H1 (cell line): Measurements from ENCODE around the gene INPP5F. TPM values are rescaled to one million over a fixed set of nuclear protein-coding genes. Genes with fewer than 3 reads are reported as not detected.

ENCODE experiments used
- CTCF ChIA-PET: fragments of 300-600 bp; sonication (Branson Sonifier 250); formaldehyde crosslinking; loops from one replicate; lab custom pipeline; 2021; ENCODE audit not compliant: partially characterized antibody; lab: Charles Lee
- POLR2A ChIA-PET: fragments of 300-600 bp; sonication (Branson Sonifier 250); formaldehyde crosslinking; loops from one replicate; lab custom pipeline; 2021; ENCODE audit warnings: inconsistent platforms; ENCODE audit not compliant: partially characterized antibody; lab: Charles Lee
- DNase-seq, 2 experiments: peaks; one replicate each; pipeline versions ENCODE4 v3.0.0 to v3.0.0-alpha.2; 2010 to 2022; ENCODE audit warnings: low spot score in 2 of 2, low read depth in 1 of 2, mixed read lengths in 1 of 2
- FAIRE-seq: peaks from 2 replicates; lab custom pipeline; 2011; peaks lifted over from hg19 to GRCh38; lab: Jason Lieb, UNC
- H2AFZ ChIP-seq: 2 replicates; pipeline ENCODE4 v1.8.1; 2012; ENCODE audit warnings: low read length, inconsistent platforms
- H2AK5ac ChIP-seq: 2 replicates; pipeline ENCODE4 v1.6.1; 2013; ENCODE audit warnings: low read depth, low read length
- H2BK120ac ChIP-seq: replicated peaks from 2 replicates; pipeline ENCODE3; 2013; ENCODE audit warnings: low read depth, low read length, inconsistent platforms
- H2BK12ac ChIP-seq: 2 replicates; pipeline ENCODE4 v1.6.1; 2013; ENCODE audit warnings: low read depth, low read length
- H2BK15ac ChIP-seq: 2 replicates; pipeline ENCODE4 v1.6.1; 2013; ENCODE audit warnings: low read length
- H2BK20ac ChIP-seq: 2 replicates; pipeline ENCODE4 v1.6.1; 2013; ENCODE audit warnings: low read length
- H2BK5ac ChIP-seq: 2 replicates; pipeline ENCODE4 v1.6.1; 2013; ENCODE audit warnings: low read depth, low read length
- H3K14ac ChIP-seq: 2 replicates; pipeline ENCODE4 v1.6.1; 2013; ENCODE audit warnings: inconsistent platforms; ENCODE audit not compliant: insufficient read length
- H3K18ac ChIP-seq: 2 replicates; pipeline ENCODE4 v1.6.1; 2013; ENCODE audit warnings: low read length; ENCODE audit errors: extremely low read depth
- H3K23ac ChIP-seq: 2 replicates; pipeline ENCODE4 v1.6.1; 2013; ENCODE audit warnings: inconsistent platforms; ENCODE audit not compliant: insufficient read length
- H3K23me2 ChIP-seq: 2 replicates; pipeline ENCODE4 v1.6.1; 2013; ENCODE audit warnings: low read depth, low read length
- H3K27ac ChIP-seq: 2 replicates; pipeline ENCODE4 v1.6.1; 2011; ENCODE audit warnings: low read depth, low read length, inconsistent platforms
- H3K27me3 ChIP-seq, 4 experiments: replicated peaks in 1 of 4; 1 replicate in 1 of 4; 2 replicates in 3 of 4; pipeline versions ENCODE4 v1.6.1 to v1.8.1; 2011 to 2013; ENCODE audit warnings: low read length in 3 of 4, mild to moderate bottlenecking in 3 of 4, inconsistent platforms in 2 of 4, mixed read lengths in 2 of 4, moderate library complexity in 1 of 4; ENCODE audit not compliant: control insufficient read depth in 3 of 4, insufficient read depth in 3 of 4; ENCODE audit errors: extremely low read depth in 1 of 4
- H3K36me3 ChIP-seq, 4 experiments: 2 replicates each; pipeline versions ENCODE4 v1.6.1 to v1.8.1; 2011 to 2013; ENCODE audit warnings: mild to moderate bottlenecking in 4 of 4, low read length in 3 of 4, moderate library complexity in 2 of 4, control low read depth in 1 of 4, inconsistent platforms in 1 of 4; ENCODE audit not compliant: insufficient read depth in 4 of 4, control insufficient read depth in 2 of 4
- H3K4ac ChIP-seq: replicated peaks from 2 replicates; pipeline ENCODE3; 2013; ENCODE audit warnings: low read length, low read depth, mixed read lengths, inconsistent platforms; ENCODE audit not compliant: insufficient read length
- H3K4me1 ChIP-seq, 4 experiments: replicated peaks in 1 of 4; 1 replicate in 1 of 4; 2 replicates in 3 of 4; pipeline versions ENCODE4 v1.6.1 to v1.8.1; 2011 to 2013; ENCODE audit warnings: low read length in 3 of 4, inconsistent platforms in 2 of 4, mixed read lengths in 1 of 4; ENCODE audit not compliant: insufficient read depth in 4 of 4, control insufficient read depth in 3 of 4
- H3K4me2 ChIP-seq, 2 experiments: 2 replicates each; pipeline versions ENCODE4 v1.6.1 to v1.8.1; 2011 to 2013; ENCODE audit warnings: low read depth in 2 of 2, low read length in 2 of 2, control low read depth in 1 of 2, inconsistent platforms in 1 of 2, mild to moderate bottlenecking in 1 of 2; ENCODE audit not compliant: insufficient read depth in 1 of 2
- H3K4me3 ChIP-seq, 4 experiments: fragments of 200-600, 300-600 bp in 1 of 4; sonication (generic), shearing (Covaris generic), sonication (Bioruptor Twin) in 1 of 4; 2 replicates each; pipeline versions ENCODE4 v1.5.1 to v1.8.1; 2011 to 2016; ENCODE audit warnings: low read length in 4 of 4, low read depth in 3 of 4, control low read depth in 2 of 4, inconsistent platforms in 2 of 4, mild to moderate bottlenecking in 2 of 4, mixed read lengths in 1 of 4, moderate library complexity in 1 of 4; ENCODE audit not compliant: insufficient read depth in 2 of 4; ENCODE audit errors: extremely low read depth in 1 of 4
- H3K56ac ChIP-seq: replicated peaks from 2 replicates; pipeline ENCODE3; 2013; ENCODE audit warnings: low read depth, mild to moderate bottlenecking, mixed read lengths, low read length, inconsistent platforms; ENCODE audit not compliant: insufficient read length
- H3K79me1 ChIP-seq: 2 replicates; pipeline ENCODE4 v1.6.1; 2013; ENCODE audit warnings: low read depth, low read length, control low read depth
- H3K79me2 ChIP-seq, 2 experiments: 2 replicates each; pipeline versions ENCODE4 v1.6.1 to v1.8.1; 2012 to 2013; ENCODE audit warnings: low read length in 2 of 2, mild to moderate bottlenecking in 2 of 2, inconsistent platforms in 1 of 2; ENCODE audit not compliant: insufficient read depth in 2 of 2, control insufficient read depth in 1 of 2
- H3K9ac ChIP-seq, 4 experiments: replicated peaks in 1 of 4; 1 replicate in 1 of 4; 2 replicates in 3 of 4; pipeline versions ENCODE4 v1.6.1 to v1.8.1; 2011 to 2013; ENCODE audit warnings: low read depth in 3 of 4, low read length in 3 of 4, control low read depth in 2 of 4, mild to moderate bottlenecking in 2 of 4, moderate library complexity in 2 of 4, inconsistent platforms in 1 of 4; ENCODE audit errors: extremely low read depth in 1 of 4
- H3K9me3 ChIP-seq, 2 experiments: 2 replicates each; pipeline versions ENCODE4 v1.6.1 to v1.8.1; 2012 to 2013; ENCODE audit warnings: mild to moderate bottlenecking in 2 of 2, moderate library complexity in 2 of 2, control low read depth in 1 of 2, inconsistent platforms in 1 of 2, low read depth in 1 of 2, low read length in 1 of 2, mixed read lengths in 1 of 2; ENCODE audit not compliant: insufficient read depth in 2 of 2
- H4K20me1 ChIP-seq, 2 experiments: replicated peaks in 1 of 2; 2 replicates each; pipeline versions ENCODE3 to v1.8.1; 2011 to 2013; ENCODE audit warnings: inconsistent platforms in 2 of 2, low read length in 2 of 2, mild to moderate bottlenecking in 1 of 2; ENCODE audit not compliant: insufficient read depth in 2 of 2, control insufficient read depth in 1 of 2
- H4K5ac ChIP-seq: 2 replicates; pipeline ENCODE4 v1.6.1; 2013; ENCODE audit warnings: low read length, low read depth, mixed read lengths, inconsistent platforms; ENCODE audit not compliant: insufficient read length
- H4K8ac ChIP-seq: 2 replicates; pipeline ENCODE4 v1.8.0; 2013; ENCODE audit warnings: mild to moderate bottlenecking, moderate library complexity, low read length, inconsistent platforms; ENCODE audit not compliant: insufficient read depth; ENCODE audit errors: extremely low read depth
- H4K91ac ChIP-seq: replicated peaks from 2 replicates; pipeline ENCODE3; 2013; ENCODE audit warnings: low read length, mixed read lengths, inconsistent platforms; ENCODE audit not compliant: insufficient read length
- ATF2 ChIP-seq: IDR thresholded peaks from 2 replicates; pipeline ENCODE4 v1.6.1; 2012; ENCODE audit warnings: low read length, inconsistent platforms
- CBX8 ChIP-seq: fragments of 300-800, 300-1000 bp; sonication (generic); IDR thresholded peaks from 2 replicates; pipeline ENCODE4 v1.7.1; 2016; ENCODE audit warnings: low read depth, low read length, borderline replicate concordance
- EGR1 ChIP-seq: IDR thresholded peaks from 2 replicates; pipeline ENCODE4 v1.6.1; 2011; ENCODE audit warnings: low read depth, low read length, borderline replicate concordance
- JUN ChIP-seq: IDR thresholded peaks from 2 replicates; pipeline ENCODE4 v1.6.1; 2011; ENCODE audit warnings: low read depth, mild to moderate bottlenecking, improper control_type of control experiment, low read length
- NRF1 ChIP-seq: IDR thresholded peaks from 2 replicates; pipeline ENCODE4 v1.6.1; 2011; ENCODE audit warnings: mild to moderate bottlenecking, low read depth, low read length, improper control_type of control experiment
- RXRA ChIP-seq: IDR thresholded peaks from 2 replicates; pipeline ENCODE4 v1.6.1; 2011; ENCODE audit warnings: low read depth, mild to moderate bottlenecking, low read length, moderate library complexity; ENCODE audit not compliant: insufficient read depth
- SAP30 ChIP-seq: fragments of 300-600 bp; sonication (generic); IDR thresholded peaks from 2 replicates; pipeline ENCODE4 v1.7.1; 2012; ENCODE audit warnings: low read length, moderate library complexity, mild to moderate bottlenecking, inconsistent platforms; ENCODE audit not compliant: insufficient read depth, insufficient replicate concordance
- TCF12 ChIP-seq: IDR thresholded peaks from 2 replicates; pipeline ENCODE4 v1.6.1; 2011; ENCODE audit warnings: low read depth, mild to moderate bottlenecking, low read length
- WGBS, 2 experiments: shearing (Covaris generic) in 1 of 2; methylation state at CpG; one replicate each; pipeline versions ENCODE4 v1.1.6 to v1.1.7; 2013 to 2015; ENCODE audit warnings: low lambda C conversion rate in 2 of 2, mixed read lengths in 2 of 2, inconsistent platforms in 1 of 2, low coverage in 1 of 2, missing lambda C conversion rate in 1 of 2; ENCODE audit not compliant: insufficient replicate concordance in 2 of 2, insufficient coverage in 1 of 2, insufficient read length in 1 of 2; ENCODE audit errors: extremely low coverage in 1 of 2, missing lambda C conversion rate in 1 of 2; 5-methylcytosine and 5-hydroxymethylcytosine counted together
- polyA plus RNA-seq, 7 experiments: library from polyadenylated mRNA; depleted of rRNA in 3 of 7; stranded (reverse) in 5 of 7; unstranded in 2 of 7; fragments of >200 nt in 5 of 7; fragments of 200-250 nt in 2 of 7; gene quantifications; 1 replicate in 5 of 7; 2 replicates in 1 of 7; 4 replicates in 1 of 7; pipeline versions ENCODE4 v1.2.1 to v1.2.3, GENCODE V29; 2011 to 2013; ENCODE audit warnings: missing spikeins in 2 of 7, mixed read lengths in 2 of 7
- total RNA-seq: library from RNA; stranded (reverse); fragmentation: NEBNext Ultra II Directional; extraction: Animal tissue kit (Norgen Biotek cat#: 25700); gene quantifications from 2 replicates; pipeline ENCODE4 v1.2.1, GENCODE V29; 2021

INPP5F gene
- total and polyA plus RNA-seq, 2 of the 8 experiments (the other 6 are each of a cell fraction or from before 2014, with no cell fraction given) = 50.1 to 101 TPM

- Histone ChIP-seq H3K9ac (no peak overlapping the region), H2BK5ac (no peak overlapping the region), H4K20me1 (peaks cover 2% of the 10 kb centered on the region in 2 experiments), H4K5ac (no peak overlapping the region), H3K23me2 (no peaks in the 10 kb centered on the region), H2BK20ac (no peak overlapping the region), H3K14ac (no peak overlapping the region), H2BK120ac (no peak overlapping the region), H4K91ac (no peak overlapping the region), H3K27ac (no peak overlapping the region), H4K8ac (no peak overlapping the region), H2AFZ (no peak overlapping the region), H3K23ac (no peak overlapping the region), H2AK5ac (no peak overlapping the region), H3K18ac (no peak overlapping the region), H3K4me1 (no peaks in the 10 kb centered on the region), H3K4ac (no peak overlapping the region), H3K4me3 (no peak overlapping the region), H3K56ac (no peak overlapping the region), H3K79me1 (no peaks in the 10 kb centered on the region; the same call in 1 of the 2 replicates), H3K9me3 (no peaks in the 10 kb centered on the region), H2BK12ac (no peak overlapping the region), H2BK15ac (no peak overlapping the region), H3K36me3 (peaks cover 13 to 90% (median 50%) of the 10 kb centered on the region in 4 experiments), H3K4me2 (no peak overlapping the region), H3K79me2 (no peaks in the 10 kb centered on the region), H3K27me3 (no peaks in the 10 kb centered on the region)
- DNase-seq (no peak), FAIRE-seq (no peak)
- no peak for TF ChIP-seq TCF12
- TF ChIP-seq SAP30 = no peak
- TF ChIP-seq RXRA = no peak
- TF ChIP-seq EGR1 = no peak
- TF ChIP-seq JUN = no peak
- TF ChIP-seq ATF2 = no peak
- no peak for TF ChIP-seq CBX8
- TF ChIP-seq NRF1 = no peak
- WGBS, 2 experiments = 91% methylated on average over 4 of the region's 4 CpGs; no CpG with 5 or more reads in 1 of the 2 experiments
- CTCF ChIA-PET = interaction anchor here (0.9 to 2.2 kb wide), 5 partner anchors 9 to 82 kb away, joined by 3 to 18 read pairs (median 4); no protein-coding TSS in a partner anchor
- POLR2A ChIA-PET = interaction anchor here (1.5 to 2.3 kb wide), 2 partner anchors 12 to 42 kb away, joined by 4 to 10 read pairs; partner anchors contain the start of gene MCMBP
Measured at GRCh38 chr10:119830851-119831250, 105.0 kb downstream of the INPP5F start.
